Lung microvascular endothelial cell (primary cell): ENCODE data around the gene MPDU1. TPM values are rescaled to one million over a fixed set of nuclear protein-coding genes. Genes with fewer than 3 reads are reported as not detected.

ENCODE experiments used
- DNase-seq, 2 donors: peaks; one replicate each; pipeline versions ENCODE4 v3.0.0 to v3.0.0-alpha.2; 2010; ENCODE audit warnings: low read depth in 2 of 2
- total RNA-seq: library from RNA; depleted of rRNA; stranded (reverse); fragments of >200 nt; gene quantifications from 2 replicates; pipeline ENCODE4 v1.2.1, GENCODE V29; 2014

The MPDU1 gene
- total RNA-seq: 56.7 and 72.2 TPM in 2 replicates

DNA sequence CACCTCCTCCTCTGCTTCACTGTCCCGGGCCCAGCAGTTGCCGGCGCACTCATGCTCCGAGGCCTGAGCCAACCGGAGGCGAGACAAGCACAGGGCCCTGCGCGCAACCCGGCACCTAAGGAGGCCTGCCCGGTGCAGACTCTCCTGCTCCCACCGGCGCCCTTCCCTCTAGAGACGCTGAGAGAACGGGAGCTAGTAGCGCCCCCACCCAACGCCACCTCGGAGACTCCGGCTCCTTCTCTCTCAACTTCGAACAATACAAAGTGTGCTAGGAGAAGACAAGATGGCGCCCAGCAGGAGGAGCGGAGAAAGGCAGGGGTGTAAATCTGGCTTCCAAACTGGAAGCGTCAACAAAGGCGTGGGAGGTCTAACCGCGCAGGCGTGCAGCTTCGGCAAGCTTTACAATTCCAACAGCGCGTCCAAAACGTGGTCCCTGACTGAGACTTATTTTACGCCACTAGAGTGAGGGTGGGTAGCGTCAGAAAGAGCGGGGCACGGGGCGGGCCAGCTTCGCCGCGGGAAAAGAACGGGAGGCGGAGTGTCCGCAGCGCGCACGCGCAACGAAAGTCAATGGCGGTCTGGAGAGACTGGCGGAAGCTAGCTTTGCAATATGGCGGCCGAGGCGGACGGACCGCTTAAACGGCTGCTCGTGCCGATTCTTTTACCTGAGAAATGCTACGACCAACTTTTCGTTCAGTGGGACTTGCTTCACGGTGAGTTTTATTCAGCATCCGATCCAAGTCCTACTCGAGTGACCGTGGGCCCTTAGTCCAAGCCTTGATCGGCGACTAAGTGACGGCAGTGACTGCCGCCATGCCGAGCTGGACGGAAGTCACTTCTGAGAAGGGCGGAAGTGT, at the start of gene MPDU1:
Gene MPDU1, plus strand, starts transcription at position 600 of the 857 bp plus-strand sequence. Its CDS starts 11 bp downstream, at position 611.
- peak; percentile 96 to 97 for DNase-seq

GRCh38 chr17:7538050-7538449, 45.6 kb upstream of the MPDU1 start:
- DNase-seq: no peak

DNA sequence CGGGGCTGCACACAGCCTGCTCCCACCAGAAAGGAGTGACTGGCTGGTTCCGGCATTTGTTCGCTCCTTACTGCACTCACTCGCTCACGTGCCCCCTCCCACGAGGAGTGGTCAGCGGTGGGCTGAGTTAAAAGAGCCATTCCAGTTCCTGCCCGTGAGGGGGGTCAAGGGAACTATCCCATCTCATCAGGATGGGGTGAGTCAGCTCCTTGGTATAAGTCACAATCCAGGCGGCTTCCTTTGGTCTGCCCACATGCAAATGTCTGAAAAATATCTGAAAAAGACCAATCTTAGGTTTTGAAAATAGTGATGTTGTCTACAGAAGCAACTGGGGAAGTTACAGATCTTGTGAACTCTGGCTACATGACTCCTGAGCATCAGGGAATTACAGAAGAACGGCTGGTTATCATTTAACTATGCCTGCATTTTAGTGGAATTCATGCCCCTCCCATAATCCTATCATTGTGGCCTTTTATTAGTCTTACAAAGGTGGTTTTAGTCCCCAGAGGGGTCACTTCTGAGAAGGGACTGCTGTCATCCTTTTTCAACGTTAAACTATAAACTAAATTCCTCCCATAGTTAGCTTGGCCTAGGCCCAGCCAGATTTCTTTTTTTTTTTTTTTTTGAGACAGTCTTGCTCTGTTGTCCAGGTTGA, 44.6 kb upstream of the MPDU1 start:
- DNase-seq: peak in 1 of 2 donors; percentile 66

- DNase-seq: no peak
Observed at GRCh38 chr17:7541074-7541621, 42.5 kb upstream of the MPDU1 start.

- DNase-seq: peak in 1 of 2 donors; percentile 27
Observed at GRCh38 chr17:7544911-7545310, 38.7 kb upstream of the MPDU1 start.

DNA sequence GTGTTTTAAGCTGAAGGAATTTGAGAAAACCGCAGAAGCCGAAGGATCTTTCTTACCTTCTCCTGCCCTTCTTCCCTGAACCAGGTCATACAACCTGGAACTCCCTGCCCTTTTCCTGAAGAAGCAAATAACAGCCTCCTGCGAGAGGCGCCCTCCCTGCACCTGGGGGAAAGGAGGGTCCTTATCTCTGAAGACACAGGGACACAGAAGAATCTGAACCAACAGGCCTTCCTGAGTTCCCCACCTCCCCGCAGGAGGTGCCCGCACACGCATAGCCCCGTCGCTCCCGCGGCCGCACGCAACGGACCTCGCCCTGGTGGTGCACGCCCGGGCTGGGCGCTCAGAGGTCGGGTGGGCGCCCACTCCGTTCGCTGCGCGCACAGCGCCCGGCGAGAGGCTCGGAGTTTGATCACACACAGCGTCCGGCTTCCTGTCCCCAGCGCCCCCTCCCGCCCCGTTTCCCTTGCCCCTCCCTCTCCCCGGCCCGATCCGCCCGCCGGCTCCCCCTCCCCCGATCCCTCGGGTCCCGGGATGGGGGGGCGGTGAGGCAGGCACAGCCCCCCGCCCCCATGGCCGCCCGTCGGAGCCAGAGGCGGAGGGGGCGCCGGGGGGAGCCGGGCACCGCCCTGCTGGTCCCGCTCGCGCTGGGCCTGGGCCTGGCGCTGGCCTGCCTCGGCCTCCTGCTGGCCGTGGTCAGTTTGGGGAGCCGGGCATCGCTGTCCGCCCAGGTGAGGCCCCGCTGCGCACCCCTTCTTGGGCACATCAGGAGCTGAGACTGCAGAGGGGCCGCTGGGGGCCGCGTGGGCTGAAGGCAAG, 34.9 kb upstream of the MPDU1 start, which contains the start of gene TNFSF12:
Gene TNFSF12, plus strand, starts transcription at position 474 of the 816 bp plus-strand sequence. Its CDS starts 96 bp downstream, at position 570.
- peak; percentile 36 to 49 for DNase-seq

- DNase-seq: no peak
Observed at GRCh38 chr17:7549401-7550055, 34.1 kb upstream of the MPDU1 start.

DNA sequence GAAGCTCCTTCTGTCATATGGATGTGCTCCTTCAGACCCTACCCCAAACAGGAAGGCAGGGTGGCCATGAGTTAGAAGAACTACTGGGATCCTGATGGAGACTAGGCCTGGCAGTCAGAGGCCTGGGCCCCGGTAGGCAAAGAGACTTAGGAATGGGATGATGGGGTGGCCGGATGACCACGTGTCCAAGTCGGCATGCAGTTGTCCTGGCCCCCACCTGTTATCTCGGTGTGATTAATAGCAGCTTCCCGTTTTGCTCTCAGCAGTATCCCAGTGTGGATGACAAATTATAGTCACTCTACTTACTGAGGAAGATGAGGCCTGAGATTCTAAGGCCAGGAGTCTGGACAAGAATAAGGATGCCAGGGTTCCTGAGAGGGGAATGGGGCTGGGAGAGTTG, 33.3 kb upstream of the MPDU1 start:
- no peak for DNase-seq

DNA sequence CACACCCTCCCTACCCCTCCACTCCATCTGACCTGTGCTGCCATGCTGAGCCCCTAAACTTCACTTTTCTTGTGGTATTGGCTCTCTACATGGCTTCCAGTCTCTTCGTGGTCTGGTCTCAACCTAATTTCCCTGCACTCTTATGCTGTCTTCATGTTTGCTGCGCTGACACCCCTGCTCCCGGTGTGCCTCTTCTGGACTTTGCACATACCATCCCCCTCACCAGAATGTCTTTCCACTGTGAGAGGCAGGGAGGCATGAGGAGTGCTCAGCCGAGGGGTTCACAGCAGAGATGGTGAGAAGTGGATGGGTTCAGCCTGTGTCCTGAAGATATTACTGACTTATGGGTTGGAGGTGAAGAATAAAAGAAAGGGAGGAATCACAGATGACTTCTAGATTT, 32.3 kb upstream of the MPDU1 start:
- DNase-seq: no peak

GRCh38 chr17:7552621-7553051, 31.0 kb upstream of the MPDU1 start:
- no peak for DNase-seq

DNA sequence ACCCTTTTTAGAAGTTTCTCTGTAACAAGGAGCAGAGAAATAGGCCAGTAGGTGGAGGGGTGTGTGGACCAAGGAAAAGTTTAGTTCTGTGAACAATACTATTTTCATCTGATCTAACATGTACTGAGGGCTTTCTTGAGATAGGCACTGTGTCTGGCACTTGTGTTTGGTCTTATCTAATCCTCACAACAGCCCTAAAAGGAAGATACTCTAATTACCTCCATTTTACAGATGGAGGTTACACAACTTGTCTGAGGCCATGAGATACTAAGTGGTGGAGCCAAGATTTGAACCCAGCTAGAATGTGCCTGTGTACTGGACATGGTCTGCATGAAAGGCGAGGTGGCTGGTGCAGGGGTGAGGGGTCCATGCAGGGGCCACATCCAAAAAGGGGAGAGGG, 30.3 kb upstream of the MPDU1 start:
- DNase-seq: no peak

- DNase-seq: no peak
Observed at GRCh38 chr17:7555320-7555948, 28.2 kb upstream of the MPDU1 start.

DNA sequence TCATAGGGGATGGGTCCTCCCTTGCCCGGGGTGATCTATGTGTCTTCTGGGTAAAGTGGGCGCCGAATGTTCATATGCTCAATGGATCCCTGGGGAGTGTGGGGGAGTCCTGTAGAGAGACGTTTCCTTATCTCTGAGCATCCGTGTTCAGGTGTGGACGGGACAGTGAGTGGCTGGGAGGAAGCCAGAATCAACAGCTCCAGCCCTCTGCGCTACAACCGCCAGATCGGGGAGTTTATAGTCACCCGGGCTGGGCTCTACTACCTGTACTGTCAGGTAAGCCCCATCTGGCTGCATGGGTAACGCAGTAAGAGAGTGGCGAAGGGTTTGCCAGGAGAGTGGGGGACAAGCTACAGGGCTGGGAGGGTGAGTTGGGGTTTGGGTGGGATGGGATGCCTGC, 27.0 kb upstream of the MPDU1 start:
- DNase-seq: no peak

GRCh38 chr17:7557147-7557764, 26.4 kb upstream of the MPDU1 start:
- no peak for DNase-seq

GRCh38 chr17:7557775-7558543, 25.7 kb upstream of the MPDU1 start:
- peak; percentile 63 to 84 for DNase-seq

DNA sequence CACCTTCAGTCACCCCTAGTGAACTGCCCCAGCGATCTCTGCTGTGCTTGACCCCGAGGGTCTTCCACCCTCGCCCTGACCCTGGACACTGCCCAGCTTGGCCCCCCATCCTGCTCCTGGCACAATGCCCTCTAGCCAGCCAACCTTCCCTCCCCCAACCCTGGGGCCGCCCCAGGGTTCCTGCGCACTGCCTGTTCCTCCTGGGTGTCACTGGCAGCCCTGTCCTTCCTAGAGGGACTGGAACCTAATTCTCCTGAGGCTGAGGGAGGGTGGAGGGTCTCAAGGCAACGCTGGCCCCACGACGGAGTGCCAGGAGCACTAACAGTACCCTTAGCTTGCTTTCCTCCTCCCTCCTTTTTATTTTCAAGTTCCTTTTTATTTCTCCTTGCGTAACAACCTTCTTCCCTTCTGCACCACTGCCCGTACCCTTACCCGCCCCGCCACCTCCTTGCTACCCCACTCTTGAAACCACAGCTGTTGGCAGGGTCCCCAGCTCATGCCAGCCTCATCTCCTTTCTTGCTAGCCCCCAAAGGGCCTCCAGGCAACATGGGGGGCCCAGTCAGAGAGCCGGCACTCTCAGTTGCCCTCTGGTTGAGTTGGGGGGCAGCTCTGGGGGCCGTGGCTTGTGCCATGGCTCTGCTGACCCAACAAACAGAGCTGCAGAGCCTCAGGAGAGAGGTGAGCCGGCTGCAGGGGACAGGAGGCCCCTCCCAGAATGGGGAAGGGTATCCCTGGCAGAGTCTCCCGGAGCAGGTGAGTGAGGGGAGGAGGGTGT, 24.9 kb upstream of the MPDU1 start, which contains the start of gene TNFSF13:
Gene TNFSF13, plus strand, starts transcription at position 207 of the 776 bp plus-strand sequence. Its CDS starts 290 bp downstream, at position 497.
- no peak for DNase-seq

DNA sequence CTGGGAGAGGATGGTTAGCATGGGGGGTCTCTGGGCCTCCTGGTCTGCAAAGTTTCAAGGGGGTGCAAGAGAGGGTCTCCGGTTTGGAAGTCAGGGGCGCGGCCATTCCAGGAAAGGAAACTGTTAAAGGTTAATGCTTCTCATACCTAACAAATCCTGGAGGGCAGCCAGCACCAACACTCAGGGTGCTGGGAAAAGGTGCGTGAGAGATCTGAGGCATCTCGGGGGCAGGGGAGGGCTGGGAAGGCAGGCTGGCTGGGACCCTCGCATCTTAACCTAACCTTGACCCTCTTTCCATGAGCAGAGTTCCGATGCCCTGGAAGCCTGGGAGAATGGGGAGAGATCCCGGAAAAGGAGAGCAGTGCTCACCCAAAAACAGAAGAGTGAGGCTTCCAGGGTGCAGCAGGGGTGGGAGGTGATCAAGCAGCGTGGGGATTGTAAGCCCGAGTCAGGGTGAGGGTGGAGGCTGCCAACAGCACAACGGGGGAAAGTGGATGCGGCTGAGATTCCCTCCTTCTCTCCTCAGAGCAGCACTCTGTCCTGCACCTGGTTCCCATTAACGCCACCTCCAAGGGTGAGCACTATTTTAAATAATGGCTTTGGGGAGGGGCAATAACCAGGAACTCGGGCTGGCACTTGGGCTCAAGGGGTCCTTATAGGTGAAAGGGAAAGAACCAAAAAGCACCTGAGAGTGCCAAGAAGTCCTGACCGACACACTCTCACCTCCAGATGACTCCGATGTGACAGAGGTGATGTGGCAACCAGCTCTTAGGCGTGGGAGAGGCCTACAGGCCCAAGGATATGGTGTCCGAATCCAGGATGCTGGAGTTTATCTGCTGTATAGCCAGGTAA, 24.1 kb upstream of the MPDU1 start:
- DNase-seq: no peak
